Measurements from ENCODE around the gene BRD1.
"Not testable (repeated sequence)": the region's sequence is repeated elsewhere in the genome, so short reads cannot be mapped to it uniquely, and the experiment has no call there.

The BRD1 gene

DNA sequence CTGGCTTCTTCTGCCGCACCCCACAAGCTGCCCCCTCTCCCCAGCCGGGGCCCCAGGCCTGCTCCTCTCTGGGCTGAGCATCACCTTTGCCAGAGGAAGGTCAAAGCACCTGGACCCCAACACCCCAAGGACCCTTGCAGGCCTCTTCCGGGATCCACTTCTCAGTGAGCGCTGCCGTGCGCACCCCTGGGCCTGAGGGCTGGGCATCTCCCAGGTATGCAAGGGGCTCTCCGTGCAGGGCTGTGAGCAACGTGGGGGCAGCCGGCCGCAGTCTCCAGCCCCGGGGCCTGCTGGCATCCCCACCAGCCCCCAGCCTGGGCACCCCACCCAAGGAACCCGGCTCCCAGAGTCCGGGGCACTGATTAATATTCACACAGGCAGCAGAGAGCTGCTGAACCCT, 64.0 kb downstream of the BRD1 start:
- no peak overlapping the region for H3K4me3 ChIP-seq (ENCODE audit: low read length)

DNA sequence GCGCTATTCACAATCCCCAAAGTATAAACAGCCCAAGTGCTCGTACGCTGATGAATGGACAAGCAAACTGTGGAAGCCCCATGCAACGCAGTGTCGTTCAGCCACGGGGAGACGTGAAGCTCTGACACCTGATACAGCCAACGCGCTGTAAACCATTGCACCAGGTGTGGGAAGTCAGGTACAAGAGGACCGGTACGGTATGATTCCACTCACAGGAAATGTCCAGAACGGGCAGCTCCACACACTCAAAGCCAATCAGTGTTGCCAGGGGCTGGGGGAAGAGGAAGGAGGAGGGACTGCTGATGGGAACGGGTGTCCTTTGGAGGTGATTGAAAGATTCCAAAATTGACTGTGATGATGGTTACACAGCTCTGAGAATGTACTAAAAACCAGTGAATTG, 64.5 kb downstream of the BRD1 start:
- TF ChIP-seq ZNF274 (IDR thresholded peaks at IDR 0.05; ENCODE audit: low read depth, low read length): no peak

More for the DNA sequence above, 64.0 kb downstream of the BRD1 start:
- TF ChIP-seq ZNF274 (IDR thresholded peaks at IDR 0.05; ENCODE audit: low read depth, low read length): no peak

DNA sequence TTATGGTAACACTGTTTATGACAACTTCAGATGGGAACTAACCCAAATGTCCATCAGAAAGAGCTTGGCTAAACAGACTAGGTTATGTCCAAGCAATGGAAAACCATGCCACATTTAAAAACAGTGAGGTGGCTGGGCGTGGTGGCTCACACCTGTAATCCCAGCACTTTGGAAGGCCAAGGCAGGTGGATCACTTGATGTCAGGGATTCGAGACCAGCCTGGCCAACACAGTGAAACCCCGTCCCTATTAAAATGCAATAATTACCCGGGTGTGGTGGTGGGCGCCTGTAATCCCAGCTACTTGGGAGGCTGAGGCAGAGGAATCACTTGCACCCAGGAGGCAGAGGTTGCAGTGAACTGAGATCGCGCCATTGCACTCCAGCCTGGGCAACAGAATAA, 65.1 kb downstream of the BRD1 start:
- not testable (repeated sequence) for H3K4me3 ChIP-seq (ENCODE audit: low read length)

More for the DNA sequence above, 64.5 kb downstream of the BRD1 start:
- no peak overlapping the region for H3K4me3 ChIP-seq (ENCODE audit: low read length)

DNA sequence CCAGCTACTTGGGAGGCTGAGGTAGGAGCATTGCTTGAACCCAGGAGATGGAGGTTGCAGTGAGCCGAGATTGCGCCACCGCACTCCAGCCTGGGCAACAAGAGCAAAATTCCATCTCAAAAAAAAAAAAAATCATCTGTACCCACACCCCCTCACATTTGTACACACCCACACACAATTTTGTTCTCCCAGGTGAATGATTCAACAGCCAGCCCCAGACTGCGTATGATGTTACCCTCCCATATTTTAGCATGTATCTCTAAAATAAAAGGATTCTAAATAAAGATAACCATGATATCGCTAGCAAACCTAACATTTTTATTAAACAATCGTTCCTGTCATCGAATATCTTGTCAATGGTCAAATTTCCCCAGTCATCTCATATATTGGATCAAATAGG, 65.8 kb downstream of the BRD1 start:
- no peak for TF ChIP-seq ZNF274 (IDR thresholded peaks at IDR 0.05; ENCODE audit: low read depth, low read length)
- H3K4me3 ChIP-seq (ENCODE audit: low read length): no peak overlapping the region

DNA sequence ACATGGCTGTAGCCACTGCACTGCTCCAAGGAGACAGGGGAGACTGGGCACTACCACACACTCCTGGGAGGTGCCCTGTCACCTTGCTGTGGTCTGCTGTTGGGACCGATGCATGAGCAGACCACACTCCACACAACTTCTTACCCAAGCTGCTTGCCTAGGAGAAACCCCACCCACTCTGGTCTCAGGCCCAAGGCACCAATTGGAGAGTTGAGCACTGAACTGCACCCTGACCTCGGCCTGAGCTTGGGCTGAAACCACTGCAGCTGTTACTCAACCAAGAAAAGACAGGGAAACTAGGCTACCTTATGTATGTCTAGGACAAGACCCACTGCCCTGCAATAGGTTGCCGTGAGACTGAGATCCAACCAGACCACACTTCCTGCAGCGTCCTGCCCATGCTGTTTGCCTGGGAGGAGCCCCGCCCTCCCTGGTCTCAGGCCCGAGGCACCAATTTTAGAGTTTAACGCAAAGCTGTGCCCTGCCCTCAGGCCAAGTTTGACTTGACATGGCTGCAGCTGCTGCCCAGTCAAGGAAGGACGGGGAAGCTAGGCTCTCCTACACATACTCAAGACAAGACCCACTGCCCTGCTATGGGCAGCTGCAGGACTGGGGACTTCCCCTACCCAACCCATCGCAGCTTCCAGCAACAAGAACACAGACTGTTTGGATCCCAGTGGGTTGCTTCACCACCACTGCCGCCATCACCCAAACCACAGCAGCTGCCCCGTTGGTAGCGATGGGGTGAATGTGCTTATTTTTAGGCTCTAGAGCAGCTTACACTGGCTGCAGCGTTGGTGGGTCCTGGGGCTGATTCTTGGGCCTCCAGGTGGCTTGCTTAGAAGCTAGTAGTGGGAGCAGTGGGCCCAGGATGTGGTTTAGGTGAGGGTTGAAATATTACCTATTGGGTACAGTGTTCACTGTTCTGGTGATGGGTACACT, 66.8 kb downstream of the BRD1 start:
- TF ChIP-seq ZNF274 (IDR thresholded peaks at IDR 0.05; ENCODE audit: low read depth, low read length): no peak
- H3K4me3 ChIP-seq (ENCODE audit: low read length): no peak overlapping the region; the same call in 1 of the 2 replicates

DNA sequence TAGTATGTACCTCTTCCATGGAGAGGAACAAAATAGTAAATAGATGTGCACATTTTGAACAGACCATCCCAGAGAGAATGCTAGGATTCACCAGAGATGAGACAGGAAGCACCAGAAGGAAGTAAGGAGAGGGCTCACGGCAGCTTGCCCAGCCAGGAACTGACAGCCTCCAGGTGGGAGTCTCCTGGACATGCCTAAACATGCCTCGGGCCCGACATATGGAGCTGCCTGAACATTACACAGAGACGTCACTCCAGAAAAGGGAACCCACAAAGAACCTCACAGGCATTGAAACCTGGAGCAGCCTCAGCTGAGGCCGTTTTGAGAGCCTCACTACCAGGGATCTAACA, 67.4 kb downstream of the BRD1 start:
- no peak for TF ChIP-seq ZNF274 (IDR thresholded peaks at IDR 0.05; ENCODE audit: low read depth, low read length)
- no peak overlapping the region; the same call in 1 of the 2 replicates for H3K4me3 ChIP-seq (ENCODE audit: low read length)

DNA sequence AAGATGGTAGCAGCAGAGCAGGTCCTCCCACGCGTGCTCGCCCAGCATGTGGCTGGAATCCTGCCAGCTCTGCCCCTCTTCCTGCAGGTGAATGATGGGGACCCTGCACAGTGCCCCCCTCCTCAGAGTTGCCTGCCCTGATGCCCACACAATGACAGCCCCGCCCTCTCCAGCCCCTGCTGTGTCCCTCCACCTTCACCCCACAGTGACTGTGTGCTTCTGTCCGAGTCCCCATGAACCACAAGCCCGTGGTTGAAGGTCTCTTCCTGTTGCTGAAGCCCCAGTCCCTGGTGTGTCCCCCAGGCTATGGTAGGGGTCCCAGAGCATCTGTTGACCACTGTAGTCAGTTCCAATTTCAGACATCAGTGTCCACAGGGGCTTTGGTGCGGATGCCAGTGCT, 71.0 kb downstream of the BRD1 start:
- no peak for TF ChIP-seq ZNF274 (IDR thresholded peaks at IDR 0.05; ENCODE audit: low read depth, low read length)
- no peak overlapping the region for H3K4me3 ChIP-seq (ENCODE audit: low read length)

DNA sequence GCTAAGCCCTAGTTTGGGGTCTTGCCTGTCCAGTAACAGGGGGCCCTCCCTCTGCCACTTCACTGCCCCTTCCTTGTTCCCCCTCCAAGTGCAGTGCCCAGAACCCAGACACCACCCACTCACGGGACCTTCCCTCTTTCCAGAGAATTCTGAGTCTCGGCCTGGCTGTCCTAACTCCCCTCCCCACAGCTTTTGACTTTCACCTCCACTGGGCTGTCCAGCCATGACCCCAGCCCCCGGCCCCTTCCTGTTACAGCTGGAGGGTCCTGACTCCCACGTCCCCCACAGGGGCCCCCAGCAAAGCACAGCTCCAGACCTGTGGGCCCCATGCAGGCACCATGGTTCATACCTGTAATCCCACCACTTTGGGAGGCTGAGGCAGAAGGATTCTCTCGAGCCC, 71.5 kb downstream of the BRD1 start:
- H3K4me3 ChIP-seq (ENCODE audit: low read length): no peak overlapping the region
- no peak for TF ChIP-seq ZNF274 (IDR thresholded peaks at IDR 0.05; ENCODE audit: low read depth, low read length)

DNA sequence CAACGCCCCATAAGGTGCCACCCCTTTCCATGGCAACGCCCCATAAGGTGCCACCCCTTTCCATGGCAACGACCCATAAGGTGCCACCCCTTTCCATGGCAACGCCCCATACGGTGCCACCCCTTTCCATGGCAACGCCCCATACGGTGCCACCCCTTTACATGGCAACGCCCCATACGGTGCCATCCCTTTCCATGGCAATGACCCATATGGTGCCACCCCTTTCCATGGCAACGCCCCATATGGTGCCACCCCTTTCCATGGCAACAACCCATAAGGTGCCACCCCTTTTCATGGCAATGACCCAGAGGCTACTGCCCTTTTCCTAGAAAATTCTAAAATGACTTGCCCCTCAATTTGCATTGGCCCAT, 72.1 kb downstream of the BRD1 start:
- no peak for TF ChIP-seq ZNF274 (IDR thresholded peaks at IDR 0.05; ENCODE audit: low read depth, low read length)
- no peak overlapping the region for H3K4me3 ChIP-seq (ENCODE audit: low read length)

DNA sequence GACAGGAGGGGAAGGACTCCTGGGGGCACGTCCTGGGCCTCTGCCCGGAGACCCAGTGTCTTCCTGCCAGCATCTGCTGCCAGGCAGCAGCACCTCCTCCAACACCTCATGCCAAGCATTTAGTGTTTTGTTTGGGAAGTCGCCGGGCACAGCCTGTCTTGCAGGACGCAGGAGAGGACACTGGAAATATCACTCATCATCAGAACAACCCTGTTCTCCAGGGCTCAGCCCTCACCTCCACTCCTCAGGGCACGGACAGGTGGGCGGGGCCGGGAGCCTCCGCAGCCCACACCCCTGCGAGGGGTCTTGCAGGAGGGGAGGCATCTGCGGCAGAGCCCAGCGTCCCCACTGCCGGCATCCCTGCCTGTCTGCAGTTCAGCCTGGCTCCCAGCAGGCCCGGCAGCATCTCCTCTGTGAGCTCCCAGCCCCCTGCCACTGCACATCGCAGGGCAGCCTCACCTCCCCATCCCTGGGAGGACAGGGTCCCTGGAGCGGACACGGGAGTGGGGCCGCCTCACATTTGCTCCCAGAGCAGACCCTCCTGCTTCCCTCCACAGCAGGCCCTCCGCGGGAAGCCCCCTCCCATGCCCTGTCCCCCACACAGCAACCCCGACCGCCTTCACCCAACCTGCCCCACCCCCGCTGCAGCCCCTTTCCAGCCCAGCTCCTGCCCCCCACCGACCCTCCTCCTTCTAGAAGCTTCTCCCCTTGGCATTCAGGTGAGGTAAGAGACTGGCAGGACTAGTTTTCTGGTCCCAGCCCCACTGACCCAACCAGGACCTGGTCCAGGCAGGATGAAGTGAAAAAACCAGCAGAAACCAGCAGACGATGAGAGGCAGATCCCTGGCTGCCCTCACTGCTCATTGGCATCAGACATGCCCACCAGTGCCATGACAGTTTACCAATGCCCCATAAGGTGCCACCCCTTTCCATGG, 72.7 kb downstream of the BRD1 start:
- no peak overlapping the region for H3K4me3 ChIP-seq (ENCODE audit: low read length)
- TF ChIP-seq ZNF274 (IDR thresholded peaks at IDR 0.05; ENCODE audit: low read depth, low read length): no peak

DNA sequence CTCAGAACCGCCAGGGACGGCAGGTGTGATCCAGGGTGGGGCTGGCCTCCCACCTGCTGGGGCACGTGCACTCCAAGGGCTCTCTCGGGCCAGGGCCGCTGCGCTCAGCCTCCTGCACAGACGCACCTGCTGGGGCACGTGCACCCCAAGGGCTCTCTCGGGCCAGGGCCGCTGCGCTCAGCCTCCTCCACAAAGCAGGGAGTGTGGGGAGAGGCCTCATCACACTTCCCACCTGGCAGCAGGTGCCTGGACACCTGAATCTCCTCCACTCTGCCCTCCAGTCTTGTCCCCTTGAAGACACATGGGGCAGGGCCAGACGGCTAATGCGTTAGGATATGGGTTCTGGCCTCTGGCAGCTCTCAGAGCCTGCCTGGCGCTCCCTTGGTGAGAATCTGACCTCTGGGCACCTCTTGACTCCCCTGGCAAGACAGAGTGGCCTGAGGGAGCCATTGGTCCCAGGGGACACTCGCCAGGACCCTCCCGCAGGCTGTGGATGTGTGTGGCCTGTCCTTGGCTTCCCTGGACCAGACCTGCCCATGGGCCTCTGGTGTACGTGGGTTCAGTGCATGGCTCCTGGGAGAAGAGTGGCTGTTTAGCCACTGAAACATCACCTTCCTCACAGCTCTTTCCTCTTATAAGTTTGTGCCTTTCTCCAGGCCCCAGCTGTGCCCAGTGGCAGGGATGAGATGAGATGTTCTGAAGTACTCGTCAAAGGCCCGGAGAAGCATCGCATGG, 73.5 kb downstream of the BRD1 start:
- H3K4me3 ChIP-seq (ENCODE audit: low read length): no peak overlapping the region
- no peak for TF ChIP-seq ZNF274 (IDR thresholded peaks at IDR 0.05; ENCODE audit: low read depth, low read length)

DNA sequence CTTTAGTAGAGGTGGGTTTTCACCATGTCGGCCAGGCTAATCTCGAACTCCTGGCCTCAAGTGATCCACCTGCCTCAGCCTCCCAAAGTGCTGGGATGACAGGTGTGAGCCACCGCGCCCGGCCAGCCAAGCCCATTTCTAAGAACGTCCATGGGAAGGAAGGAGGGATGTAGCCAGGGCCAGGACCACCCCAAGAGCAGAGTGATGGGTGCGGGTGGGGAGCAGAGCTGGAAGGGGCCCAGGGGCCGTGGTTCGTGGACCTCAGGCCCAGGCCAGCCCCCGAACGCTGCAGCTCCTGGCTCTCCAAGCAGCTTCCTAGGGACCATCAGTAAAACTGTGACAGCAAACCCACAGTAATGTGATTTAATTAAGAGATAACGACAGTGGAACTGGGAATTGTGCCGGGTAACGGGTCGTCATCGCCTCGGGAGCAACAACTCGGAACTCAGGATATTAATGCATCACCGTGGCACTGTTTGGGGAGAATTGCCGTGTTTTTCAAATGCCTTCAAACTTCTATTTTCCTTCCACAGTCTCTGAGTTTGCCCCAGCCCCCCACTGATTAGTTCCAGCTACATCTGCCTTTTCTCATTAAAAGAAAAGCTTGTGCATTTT, 74.3 kb downstream of the BRD1 start:
- TF ChIP-seq ZNF274 (IDR thresholded peaks at IDR 0.05; ENCODE audit: low read depth, low read length): no peak
- H3K4me3 ChIP-seq (ENCODE audit: low read length): no peak overlapping the region

DNA sequence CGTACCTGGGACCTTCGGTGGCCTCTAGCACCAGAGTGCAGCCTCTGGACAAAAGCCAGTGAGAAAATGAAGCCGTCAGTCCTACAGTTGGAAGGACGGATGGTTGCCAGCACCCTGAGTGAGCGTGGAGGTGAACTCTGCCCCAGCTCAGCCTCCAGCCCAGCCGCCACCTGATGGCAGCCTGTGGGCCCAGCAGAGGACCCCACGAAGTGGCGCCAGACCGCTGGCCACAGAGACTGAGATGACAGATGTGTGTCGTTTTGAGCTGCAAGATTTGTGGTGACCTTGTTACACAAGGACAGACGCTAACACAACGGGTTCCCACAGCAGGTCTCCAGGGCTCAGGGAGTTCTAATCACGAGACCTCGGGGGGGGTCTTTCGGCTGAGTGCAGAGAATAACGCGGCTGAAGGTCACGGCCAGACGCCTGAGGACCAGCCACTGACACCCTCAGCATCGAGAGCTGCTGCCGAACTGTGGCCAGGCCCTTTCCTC, 75.0 kb downstream of the BRD1 start:
- TF ChIP-seq ZNF274 (IDR thresholded peaks at IDR 0.05; ENCODE audit: low read depth, low read length): no peak
- H3K4me3 ChIP-seq (ENCODE audit: low read length): no peak overlapping the region

Measured in GM08714 (cell line).